Stimulated activated CD4-positive, alpha-beta T cell treated with anti-CD3 and anti-CD28 coated beads, Interleukin-4, amount 100 ng/mL, for 4 hours (primary cell): ENCODE results near the gene APLP2.

Source experiments
- DNase-seq, 2 experiments: peaks; one replicate each; pipeline ENCODE4 v3.0.0-alpha.2; 2020

Gene APLP2

GRCh38 chr11:130122141-130122575 lies 52.5 kb downstream of the APLP2 start:
- DNase-seq, result peak in 1 of 2 experiments; percentile 13

- no peak for DNase-seq
These were observed 53.8 kb downstream of the APLP2 start for GRCh38 chr11:130123414-130124040.

- DNase-seq, result no peak
These were observed 54.4 kb downstream of the APLP2 start for GRCh38 chr11:130124096-130124495.

DNA sequence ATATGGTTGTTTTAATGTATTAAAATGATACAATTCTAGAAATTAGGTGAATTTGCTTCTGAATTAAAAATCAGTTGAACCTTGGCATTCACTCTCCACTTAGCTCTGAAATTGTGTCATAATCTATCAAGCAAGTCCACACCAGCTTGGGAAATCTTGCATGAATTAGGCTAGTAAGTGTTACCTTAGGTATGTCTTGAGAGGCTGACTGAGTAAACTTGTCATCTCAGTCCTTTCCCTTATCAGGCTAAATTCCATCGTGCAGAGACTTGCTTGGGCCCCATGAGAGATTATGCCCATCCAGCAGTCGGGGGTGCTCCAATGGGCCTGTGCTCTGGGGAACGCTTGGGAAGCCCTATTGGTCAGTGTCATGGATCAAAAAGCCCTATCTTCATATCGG lies 55.9 kb downstream of the APLP2 start:
- no peak for DNase-seq

GRCh38 chr11:130126516-130126915 lies 56.8 kb downstream of the APLP2 start:
- no peak for DNase-seq

- DNase-seq, result no peak
These were observed 57.8 kb downstream of the APLP2 start for GRCh38 chr11:130127509-130127908.

DNA sequence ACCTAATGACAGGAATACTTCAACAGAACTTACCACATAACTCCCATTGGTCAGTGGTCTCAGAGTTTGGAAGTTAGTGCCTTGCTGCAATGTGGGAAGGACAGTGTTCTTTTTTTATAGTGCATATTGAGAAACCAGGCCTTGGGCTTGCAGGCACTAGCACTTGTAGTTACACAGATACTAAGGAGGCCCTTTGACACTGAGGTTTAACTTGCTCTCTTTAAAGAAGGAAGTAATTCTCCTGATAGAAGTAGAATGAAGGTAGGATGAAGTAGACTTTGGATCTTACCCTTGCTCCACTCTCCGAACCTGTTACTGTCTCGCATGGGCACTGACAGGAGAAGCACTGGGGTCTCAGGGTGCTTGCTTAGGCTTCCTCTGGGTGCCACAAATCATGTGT lies 58.9 kb downstream of the APLP2 start:
- no peak for DNase-seq

GRCh38 chr11:130129922-130130321 lies 60.2 kb downstream of the APLP2 start:
- DNase-seq, result no peak

DNA sequence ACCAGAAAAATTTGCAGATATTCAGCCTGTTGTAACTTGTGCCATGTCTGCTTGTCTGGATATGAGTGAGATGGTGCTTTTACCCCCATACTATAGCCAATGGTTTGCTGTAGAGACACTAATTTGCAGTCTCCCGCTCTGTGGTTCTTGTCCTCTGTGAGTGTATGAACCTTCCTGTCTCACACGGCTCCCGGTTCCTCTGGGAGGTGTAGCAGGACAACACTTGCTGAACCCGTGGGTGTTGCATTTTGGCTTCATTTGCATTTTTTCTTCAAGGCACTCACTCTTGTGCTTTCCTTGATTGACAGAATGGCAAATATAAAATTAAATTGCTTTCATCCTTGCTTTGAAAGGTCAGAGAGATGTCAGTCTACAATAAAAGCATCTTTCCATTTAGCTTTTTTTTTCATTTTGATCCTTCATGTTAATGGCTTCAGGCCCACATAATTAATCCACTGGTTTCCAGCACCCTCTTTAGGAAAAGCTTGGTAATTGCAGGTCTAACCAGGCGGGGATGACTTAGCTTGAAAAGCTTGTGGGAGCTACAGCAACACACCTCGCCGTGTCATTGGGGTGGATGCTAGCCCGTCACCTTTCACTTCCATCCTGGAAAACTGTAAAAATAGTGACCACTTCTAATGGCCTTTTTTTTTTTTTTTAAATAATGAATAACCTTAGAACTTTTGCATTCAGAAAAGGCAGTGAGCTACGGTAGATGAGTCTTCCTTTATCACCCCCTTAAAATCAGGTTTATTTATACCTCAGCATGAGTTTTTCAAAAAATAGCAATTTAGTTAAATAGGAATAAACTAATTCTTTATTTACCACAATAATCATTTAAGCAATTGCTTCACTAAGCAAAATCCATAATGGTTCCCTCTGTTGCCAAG lies 62.5 kb downstream of the APLP2 start:
- peak; percentile 17 to 47 for DNase-seq

DNA sequence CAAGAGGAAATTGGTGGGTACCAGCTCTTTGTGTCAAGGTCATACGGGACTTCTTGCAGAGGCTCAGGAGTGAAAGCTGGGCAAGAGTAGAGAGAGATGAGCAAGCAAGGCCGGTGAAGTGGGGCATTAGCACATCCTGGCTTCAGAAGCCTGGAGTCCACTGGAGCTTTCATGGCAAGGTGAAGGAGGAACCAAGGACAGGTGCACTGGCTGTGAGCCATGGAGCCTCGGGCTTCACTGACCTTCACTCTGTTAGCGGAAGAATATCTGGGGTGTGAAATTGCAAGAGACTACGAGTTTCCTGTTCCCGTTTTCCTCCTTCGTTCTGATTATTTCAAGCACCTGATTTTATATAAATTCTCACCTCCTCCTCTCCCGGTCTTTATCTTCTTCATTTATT lies 64.0 kb downstream of the APLP2 start:
- DNase-seq, result no peak

DNA sequence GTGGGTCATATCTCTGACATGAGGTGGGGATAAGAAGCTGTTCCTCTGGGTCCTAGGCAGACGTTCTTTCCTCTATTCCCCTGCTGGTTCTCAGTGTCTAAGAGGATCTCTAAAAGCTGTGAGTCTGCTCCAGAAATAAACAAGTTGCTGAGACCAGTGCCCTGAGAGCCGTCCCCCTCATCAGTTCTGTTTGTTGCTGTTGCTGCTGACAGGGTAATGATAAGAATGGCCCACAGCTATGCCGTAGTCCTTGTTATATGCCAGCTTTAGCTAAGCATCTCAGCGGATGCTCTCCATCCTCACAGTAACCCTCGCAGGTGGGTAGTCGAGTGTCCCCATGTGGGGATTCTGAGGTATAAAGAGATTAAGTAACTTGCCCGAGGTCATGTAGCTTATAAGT lies 66.4 kb downstream of the APLP2 start:
- DNase-seq, result no peak

- DNase-seq, result no peak
These were observed 68.3 kb downstream of the APLP2 start for GRCh38 chr11:130137999-130138398.

GRCh38 chr11:130139401-130139800 lies 69.7 kb downstream of the APLP2 start:
- no peak for DNase-seq

- DNase-seq, result no peak
These were observed 72.1 kb downstream of the APLP2 start for GRCh38 chr11:130141561-130142341.

DNA sequence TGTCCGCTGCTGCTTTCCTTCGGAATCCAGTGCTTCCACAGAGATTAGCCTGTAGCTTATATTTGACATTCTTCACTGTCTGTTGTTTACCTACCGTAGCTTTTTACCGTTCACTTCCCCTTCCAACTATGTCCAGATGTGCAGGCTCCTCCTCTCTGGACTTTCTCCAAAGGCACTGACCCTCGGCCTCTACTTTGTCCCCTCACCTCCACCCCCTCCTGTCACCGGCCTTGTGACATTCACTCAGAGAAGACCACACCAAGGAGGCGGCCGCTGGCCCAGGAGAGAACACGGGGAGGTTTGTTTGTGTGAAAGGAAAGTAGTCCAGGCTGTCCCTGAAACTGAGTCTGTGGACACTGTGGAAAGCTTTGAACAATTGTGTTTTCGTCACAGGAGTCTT lies 74.4 kb downstream of the APLP2 start:
- no peak for DNase-seq

DNA sequence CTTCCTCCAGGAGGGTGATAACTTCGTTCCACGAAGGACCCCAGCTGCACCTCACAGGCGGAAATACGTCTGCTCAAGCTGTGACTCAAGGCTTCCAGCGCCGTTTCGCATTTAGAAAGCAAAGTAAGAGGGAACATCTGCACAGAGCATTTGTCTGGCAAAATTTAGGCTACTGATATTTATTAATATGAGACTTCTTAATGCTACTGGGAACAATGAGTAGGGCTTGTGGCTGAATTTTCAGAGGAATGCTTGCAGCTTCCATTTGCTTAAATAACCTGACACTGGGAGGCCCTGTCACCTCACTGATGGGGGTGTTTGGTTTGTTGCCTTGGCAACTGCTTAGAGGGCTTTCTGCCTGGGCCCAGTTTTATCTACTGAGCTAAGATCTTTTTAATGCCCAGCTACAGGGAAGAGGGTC lies 75.2 kb downstream of the APLP2 start:
- no peak for DNase-seq

DNA sequence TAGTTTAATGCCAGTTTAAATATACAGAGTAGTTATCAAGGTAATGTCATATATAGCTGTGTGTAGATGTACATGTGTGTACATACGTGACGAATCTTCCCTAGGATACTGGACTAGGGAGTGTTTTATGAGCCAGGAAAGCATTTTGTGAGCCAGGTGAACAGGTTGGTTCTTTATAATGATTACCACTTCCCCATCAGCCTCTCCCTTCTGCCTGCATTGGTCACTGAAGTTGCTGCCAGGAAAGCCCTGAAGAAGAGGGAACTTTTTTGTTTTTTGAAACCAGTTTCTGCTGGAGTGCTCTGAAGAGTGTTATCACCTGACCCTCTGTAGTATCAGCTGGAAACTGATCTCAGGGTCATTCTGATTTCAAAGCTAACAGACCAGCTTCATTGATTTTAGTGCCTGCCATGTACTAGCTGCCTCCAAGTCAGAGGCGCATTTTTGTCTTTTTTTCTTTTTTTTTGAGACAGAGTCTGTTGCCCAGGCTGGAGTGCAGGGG lies 75.7 kb downstream of the APLP2 start:
- no peak for DNase-seq

DNA sequence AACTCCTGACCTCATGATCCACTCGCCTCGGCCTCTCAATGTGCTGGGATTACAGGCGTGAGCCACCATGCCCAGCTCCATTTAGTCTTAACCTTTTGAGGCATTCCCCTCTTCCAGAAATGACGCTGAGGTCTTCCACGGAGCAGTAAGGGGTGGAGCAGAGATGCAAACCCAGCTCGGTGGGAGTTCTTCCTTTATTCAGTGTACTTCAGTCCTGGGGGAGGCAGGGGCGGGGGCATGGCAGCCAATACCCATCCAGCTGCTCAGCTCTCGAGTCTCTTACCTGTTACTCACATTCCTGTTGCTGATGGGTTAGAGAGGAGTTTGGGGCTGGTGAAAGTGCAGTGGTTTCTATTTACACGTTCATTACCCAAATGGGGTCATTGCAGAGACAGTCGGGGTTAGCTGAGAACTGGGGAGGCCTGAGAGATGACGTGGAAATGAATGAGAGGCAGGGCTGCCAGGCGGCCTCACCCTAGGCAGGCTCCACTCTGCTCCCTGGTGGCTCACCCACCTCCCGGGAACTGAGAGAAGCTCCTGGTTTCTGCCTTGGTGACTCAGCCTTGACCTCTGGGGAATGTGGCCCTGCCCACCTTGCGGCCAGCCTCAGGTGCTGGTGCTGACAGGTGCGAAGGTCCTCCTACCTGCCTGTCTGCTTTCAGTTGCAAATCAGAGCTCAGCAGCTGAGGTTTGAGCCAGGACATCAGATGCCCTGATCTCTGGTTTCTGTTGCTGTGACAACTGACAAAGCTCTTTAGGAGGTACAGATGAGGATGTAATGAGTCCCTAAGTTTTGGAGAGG lies 76.5 kb downstream of the APLP2 start:
- DNase-seq, result no peak

GRCh38 chr11:130146796-130147195 lies 77.1 kb downstream of the APLP2 start:
- no peak for DNase-seq

- DNase-seq, result no peak
These were observed 79.2 kb downstream of the APLP2 start for GRCh38 chr11:130148796-130149326.

DNA sequence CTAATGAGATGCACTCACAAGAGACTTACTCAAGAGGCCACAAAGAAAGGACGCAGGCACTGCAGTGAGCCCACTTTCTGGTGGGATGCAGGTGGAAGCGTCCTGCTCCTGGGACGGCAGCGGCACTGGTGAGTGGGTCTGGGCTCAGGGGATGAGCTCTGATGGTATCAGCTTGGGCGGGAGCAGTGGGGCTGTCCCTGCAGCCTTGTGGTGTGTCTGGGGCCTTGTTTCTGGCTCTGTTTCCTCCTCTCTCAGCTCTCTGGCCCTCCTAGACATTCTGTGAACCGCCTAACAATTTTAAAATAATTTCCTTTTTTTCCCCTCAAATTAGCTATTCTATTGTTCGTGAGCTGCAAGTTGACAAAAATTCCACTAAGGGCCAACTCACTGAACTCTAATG lies 81.1 kb downstream of the APLP2 start:
- DNase-seq, result no peak

DNA sequence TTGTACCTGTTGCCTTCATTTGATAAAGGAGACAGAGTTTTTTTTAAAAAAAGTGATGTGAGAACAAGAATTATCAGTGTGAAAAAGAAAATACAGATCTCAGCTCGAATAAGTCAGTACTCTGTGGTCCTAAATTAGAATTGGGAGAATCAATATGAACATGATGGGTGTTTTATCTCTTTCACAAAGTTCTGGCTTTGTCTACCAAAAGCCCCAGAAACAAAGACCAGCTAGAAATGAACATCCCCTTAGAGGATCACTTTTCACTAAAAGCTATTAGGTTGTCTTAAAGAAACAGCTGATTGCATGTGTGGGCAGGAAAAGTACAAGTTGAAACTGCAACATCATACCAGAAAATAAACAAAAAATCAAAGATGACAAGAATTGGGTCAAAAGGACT lies 81.5 kb downstream of the APLP2 start:
- DNase-seq, result no peak
